Naive thymus-derived CD4-positive, alpha-beta T cell (primary cell): ENCODE data around the gene ENTR1. TPM values are rescaled to one million over a fixed set of nuclear protein-coding genes. Genes with fewer than 3 reads are reported as not detected.
A peak's percentile ranks its signal among the peaks of the same experiment; 100 is the strongest.

Experiments
- ATAC-seq: fragments of 150-1000 bp; cut with Tn5 transposase; 2 replicates; pipeline ENCODE4 v1.10.0; 2021; ENCODE audit warnings: mild to moderate bottlenecking, moderate library complexity
- CTCF ChIA-PET: fragments of 350-600 bp; sonication (Branson Sonifier 250); formaldehyde crosslinking; loops from one replicate; lab custom pipeline; 2021; ENCODE audit warnings: antibody characterized with exemption; lab: Charles Lee
- POLR2A ChIA-PET: fragments of 350-600 bp; sonication (Branson Sonifier 250); formaldehyde crosslinking; loops from one replicate; lab custom pipeline; 2021; ENCODE audit warnings: antibody characterized with exemption, inconsistent platforms; lab: Charles Lee
- DNase-seq, 9 donors: peaks; one replicate each; pipeline versions ENCODE4 v3.0.0 to v3.0.0-alpha.2; 2020 to 2022; ENCODE audit warnings: mixed read lengths in 1 of 9
- H3K27ac ChIP-seq: one replicate; pipeline ENCODE4 v1.7.0; 2013; ENCODE audit warnings: mild to moderate bottlenecking, low read depth, low read length, moderate library complexity
- H3K27me3 ChIP-seq, 2 donors: one replicate each; pipeline ENCODE4 v1.7.0; 2013; ENCODE audit warnings: low read length in 2 of 2, mild to moderate bottlenecking in 2 of 2, moderate library complexity in 2 of 2; ENCODE audit not compliant: control insufficient read depth in 2 of 2, insufficient read depth in 2 of 2
- H3K36me3 ChIP-seq, 3 experiments: 1 replicate in 2 of 3; 2 replicates in 1 of 3; pipeline ENCODE4 v1.7.0; 2013; ENCODE audit warnings: low read length in 3 of 3, mild to moderate bottlenecking in 3 of 3, moderate library complexity in 1 of 3; ENCODE audit not compliant: insufficient read depth in 3 of 3, control insufficient read depth in 2 of 3
- H3K4me1 ChIP-seq, 2 donors: one replicate each; pipeline ENCODE4 v1.7.0; 2013; ENCODE audit warnings: low read length in 2 of 2, mild to moderate bottlenecking in 2 of 2, moderate library complexity in 1 of 2; ENCODE audit not compliant: control insufficient read depth in 2 of 2, insufficient read depth in 2 of 2
- H3K4me3 ChIP-seq: 2 replicates; pipeline ENCODE4 v1.7.0; 2013; ENCODE audit warnings: mild to moderate bottlenecking, low read length
- H3K9me3 ChIP-seq, 3 experiments: 1 replicate in 2 of 3; 2 replicates in 1 of 3; pipeline ENCODE4 v1.7.0; 2013; ENCODE audit warnings: low read length in 3 of 3; ENCODE audit not compliant: control insufficient read depth in 2 of 3
- H3K27ac Mint-ChIP-seq, 9 donors: one replicate each; pipeline ENCODE4 v1.8.0; 2020 to 2022; ENCODE audit warnings: mixed read lengths in 9 of 9, mild to moderate bottlenecking in 8 of 9, moderate library complexity in 5 of 9, inconsistent platforms in 2 of 9
- H3K27me3 Mint-ChIP-seq, 5 donors: one replicate each; pipeline ENCODE4 v1.8.0; 2021 to 2022; ENCODE audit warnings: mixed read lengths in 5 of 5, mild to moderate bottlenecking in 1 of 5
- H3K36me3 Mint-ChIP-seq, 5 donors: one replicate each; pipeline ENCODE4 v1.8.0; 2020 to 2022; ENCODE audit warnings: mixed read lengths in 5 of 5, mild to moderate bottlenecking in 3 of 5, inconsistent platforms in 1 of 5
- H3K4me1 Mint-ChIP-seq, 7 donors: one replicate each; pipeline ENCODE4 v1.8.0; 2020 to 2022; ENCODE audit warnings: mixed read lengths in 7 of 7, mild to moderate bottlenecking in 3 of 7, inconsistent platforms in 1 of 7
- H3K4me3 Mint-ChIP-seq, 10 donors: one replicate each; pipeline ENCODE4 v1.8.0; 2020 to 2022; ENCODE audit warnings: mild to moderate bottlenecking in 10 of 10, mixed read lengths in 10 of 10, moderate library complexity in 6 of 10, inconsistent platforms in 2 of 10
- H3K9me3 Mint-ChIP-seq, 11 donors: one replicate each; pipeline ENCODE4 v1.8.0; 2020 to 2022; ENCODE audit warnings: mixed read lengths in 11 of 11, mild to moderate bottlenecking in 4 of 11, inconsistent platforms in 1 of 11, moderate library complexity in 1 of 11
- intact Hi-C, 2 donors: fragments of 100-400 bp; cut with micrococcal nuclease; formaldehyde crosslinking; loops; one replicate each; pipeline ENCODE4 v1.15.1; 2023
- polyA plus RNA-seq, 2 donors: library from polyadenylated mRNA; unstranded; fragments of 300-500 nt; fragmentation: Illumina TruSeq; gene quantifications; one replicate each; pipeline ENCODE4 v1.2.3, GENCODE V29; 2021
- total RNA-seq, 6 experiments: library from RNA in 5 of 6; stranded (reverse) in 5 of 6; gene quantifications; 1 replicate in 5 of 6; 2 replicates in 1 of 6; pipeline ENCODE4 v1.2.3 and lab custom pipeline; 2021 to 2026

Gene ENTR1
- total and polyA plus RNA-seq, 7 experiments from 2014 or later = 9.2 to 89.0 (median 65.9) TPM

DNA sequence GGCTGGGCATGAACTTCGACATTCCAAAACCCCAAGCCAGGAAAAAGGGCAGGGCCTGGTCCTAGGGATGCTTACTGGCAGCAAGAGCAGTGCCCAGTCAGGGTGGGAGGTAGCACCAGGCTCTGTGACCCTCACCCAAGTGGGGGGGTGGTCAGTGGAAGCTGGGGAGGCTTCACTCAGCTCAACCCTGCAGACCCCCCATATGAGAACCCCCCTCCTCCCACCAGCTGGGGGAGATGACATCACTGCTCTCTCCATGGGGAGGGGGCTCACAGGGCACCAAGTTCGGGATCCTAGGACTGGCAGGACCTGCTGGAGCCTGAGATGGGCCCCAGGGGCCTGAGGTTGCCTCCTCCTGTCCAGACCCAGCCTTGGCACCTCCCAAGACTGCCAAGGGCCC lies 51.5 kb downstream of the ENTR1 start:
- no peak overlapping the region for H3K4me3 Mint-ChIP-seq
- Histone ChIP-seq H3K27ac (no peak overlapping the region), H3K4me3 (no peak overlapping the region), H3K4me1 (peaks cover 0 to 2% of the 10 kb centered on the region in 2 donors), H3K9me3 (no peaks in the 10 kb centered on the region), H3K36me3 (peaks cover 0 to 29% (median 0%) of the 10 kb centered on the region in 3 experiments), H3K27me3 (no peaks in the 10 kb centered on the region)
- ATAC-seq (no peak), DNase-seq (no peak)
- ChIA-PET POLR2A (no interaction called here), CTCF (no interaction called here)
- H3K4me1 Mint-ChIP-seq = peaks cover 0 to 6% (median 0%) of the 10 kb centered on the region in 7 donors
- H3K36me3 Mint-ChIP-seq = no peaks in the 10 kb centered on the region
- H3K27me3 Mint-ChIP-seq = no peaks in the 10 kb centered on the region
- intact Hi-C loops = no loop called here
- H3K9me3 Mint-ChIP-seq = no peaks in the 10 kb centered on the region
- H3K27ac Mint-ChIP-seq = no peak overlapping the region

DNA sequence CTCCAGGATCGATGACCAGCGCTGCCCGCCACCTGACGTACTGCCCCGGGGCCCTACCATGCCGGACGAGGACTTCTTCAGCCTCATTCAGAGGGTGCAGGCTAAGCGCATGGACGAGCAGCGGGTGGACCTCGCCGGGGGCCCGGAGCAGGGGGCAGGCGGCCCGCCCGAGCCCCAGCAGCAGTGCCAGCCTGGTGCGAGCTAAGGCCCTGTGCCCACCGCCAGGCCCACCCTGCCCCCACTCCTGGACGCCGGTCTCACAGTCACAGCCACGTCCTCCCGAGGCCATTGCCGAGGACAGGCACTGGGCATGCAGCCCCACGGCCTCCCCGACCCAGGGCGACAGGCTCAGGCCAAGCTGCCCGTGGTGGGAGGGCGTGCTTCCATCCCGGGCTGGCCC lies 52.4 kb downstream of the ENTR1 start:
- H3K36me3 Mint-ChIP-seq = no peaks in the 10 kb centered on the region
- CTCF ChIA-PET = no interaction called here

DNA sequence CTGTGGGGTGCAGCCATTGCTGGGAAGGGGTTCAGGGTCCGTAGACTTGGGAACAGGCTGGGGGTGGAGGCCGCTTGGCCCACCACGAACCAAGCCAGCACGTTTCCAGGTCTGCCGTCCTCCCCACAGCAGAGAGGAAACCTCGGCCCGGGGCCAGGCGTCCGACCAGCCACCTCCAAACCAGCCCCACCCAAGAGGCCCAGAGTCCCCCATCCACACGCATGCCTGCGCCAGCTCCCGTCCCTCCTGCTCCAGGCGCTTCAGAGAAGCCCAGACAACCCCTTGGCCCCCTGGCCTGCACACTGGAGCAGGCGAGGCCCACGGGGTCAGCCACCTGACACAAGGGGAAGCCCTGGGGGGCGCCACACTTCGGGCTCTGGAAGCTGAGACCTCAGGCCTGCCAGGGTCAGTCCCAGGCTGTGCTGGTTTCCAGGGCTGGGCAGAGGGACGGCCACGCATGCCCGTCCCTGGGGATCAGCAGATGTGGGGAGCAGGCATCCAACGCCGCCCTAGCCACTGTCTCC lies 53.1 kb downstream of the ENTR1 start:
- DNase-seq = no peak
- Mint-ChIP-seq H3K4me1 (peaks cover 0 to 2% (median 0%) of the 10 kb centered on the region in 7 donors), H3K4me3 (no peak overlapping the region), H3K27me3 (no peaks in the 10 kb centered on the region), H3K36me3 (no peaks in the 10 kb centered on the region), H3K27ac (no peak overlapping the region), H3K9me3 (no peaks in the 10 kb centered on the region)
- Histone ChIP-seq H3K9me3 (no peaks in the 10 kb centered on the region), H3K36me3 (peaks cover 0 to 29% (median 0%) of the 10 kb centered on the region in 3 experiments), H3K27me3 (no peaks in the 10 kb centered on the region), H3K27ac (no peak overlapping the region), H3K4me1 (no peaks in the 10 kb centered on the region), H3K4me3 (no peak overlapping the region)
- ATAC-seq = no peak
- POLR2A ChIA-PET = no interaction called here
- CTCF ChIA-PET = no interaction called here
- intact Hi-C loops = no loop called here

More for the DNA sequence above, 52.4 kb downstream of the ENTR1 start:
- peaks cover 0 to 29% (median 0%) of the 10 kb centered on the region in 3 experiments for H3K36me3 ChIP-seq
- H3K4me3 ChIP-seq = no peak overlapping the region
- DNase-seq (no peak), ATAC-seq (no peak)
- H3K27me3 ChIP-seq = no peaks in the 10 kb centered on the region
- Mint-ChIP-seq H3K27me3 (no peaks in the 10 kb centered on the region), H3K27ac (no peak overlapping the region), H3K4me1 (peaks cover 0 to 6% (median 0%) of the 10 kb centered on the region in 7 donors), H3K9me3 (no peaks in the 10 kb centered on the region), H3K4me3 (no peak overlapping the region)
- no peaks in the 10 kb centered on the region for H3K4me1 ChIP-seq
- POLR2A ChIA-PET = no interaction called here
- intact Hi-C loops = no loop called here
- H3K9me3 ChIP-seq = no peaks in the 10 kb centered on the region
- no peak overlapping the region for H3K27ac ChIP-seq

DNA sequence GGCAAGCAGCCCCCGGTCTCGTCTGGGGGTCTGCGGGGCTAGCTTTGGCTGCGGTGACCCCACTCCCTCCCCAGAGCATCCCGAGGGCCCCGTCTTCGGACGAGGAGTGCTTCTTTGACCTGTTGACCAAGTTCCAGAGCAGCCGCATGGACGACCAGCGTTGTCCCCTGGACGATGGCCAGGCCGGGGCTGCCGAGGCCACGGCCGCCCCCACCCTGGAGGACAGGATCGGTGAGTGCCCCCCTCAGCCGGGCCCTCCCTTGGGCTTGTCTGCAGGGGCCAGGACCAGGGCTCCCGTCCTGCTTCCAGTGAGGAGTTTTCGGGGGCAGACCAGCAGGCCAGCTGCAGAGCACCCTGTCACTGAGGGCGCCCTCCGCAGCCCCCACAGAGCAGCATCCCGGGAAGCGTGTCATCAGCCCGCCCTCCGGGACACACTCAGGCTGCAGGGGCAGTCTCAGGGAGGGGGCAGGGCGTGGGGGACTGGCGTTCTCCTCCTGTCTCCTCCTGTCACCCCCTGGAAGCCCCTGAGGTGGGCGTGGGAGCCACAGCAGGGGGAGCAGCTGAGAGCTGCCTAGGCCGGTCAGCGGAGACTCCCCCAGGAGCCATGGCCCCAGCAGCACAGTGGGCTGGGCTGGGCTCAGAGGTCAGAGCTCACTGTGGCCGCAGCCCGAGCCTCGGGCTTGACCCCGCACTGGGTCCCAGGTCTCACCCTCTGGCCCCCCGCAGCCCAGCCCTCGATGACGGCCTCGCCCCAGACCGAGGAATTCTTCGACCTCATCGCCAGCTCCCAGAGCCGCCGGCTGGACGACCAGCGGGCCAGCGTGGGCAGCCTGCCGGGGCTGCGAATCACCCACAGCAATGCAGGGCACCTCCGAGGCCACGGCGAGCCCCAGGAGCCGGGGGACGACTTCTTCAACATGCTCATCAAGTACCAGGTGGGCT lies 54.5 kb downstream of the ENTR1 start:
- CTCF ChIA-PET = no interaction called here

DNA sequence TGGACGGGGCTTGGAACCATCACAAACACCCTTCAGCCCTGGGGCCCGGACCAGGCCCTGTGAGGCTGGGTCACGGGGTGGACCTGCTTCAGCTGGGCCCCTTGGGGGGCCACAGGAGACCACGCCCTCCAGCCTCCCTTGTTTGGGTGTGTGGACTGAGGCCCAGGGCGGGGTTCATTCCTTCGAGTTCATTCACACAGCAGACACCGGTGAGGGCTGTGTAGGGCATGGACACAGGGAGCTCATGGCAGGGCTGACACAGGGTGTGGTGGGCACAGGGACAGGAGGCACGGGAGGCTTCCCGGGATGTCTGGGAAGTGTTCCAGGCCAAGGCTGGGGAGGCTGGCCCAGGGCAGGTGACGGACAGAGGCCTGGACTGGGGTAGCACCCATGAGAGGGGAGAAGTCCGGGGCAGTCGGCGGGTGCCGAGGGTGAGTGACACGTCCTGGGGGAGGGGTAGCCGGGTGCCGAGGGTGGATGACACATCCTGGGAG lies 55.8 kb downstream of the ENTR1 start:
- ChIA-PET CTCF (no interaction called here), POLR2A (no interaction called here)
- peaks cover 0 to 11% (median 0%) of the 10 kb centered on the region in 3 experiments for H3K36me3 ChIP-seq
- no peaks in the 10 kb centered on the region for H3K4me1 ChIP-seq
- no peak overlapping the region for H3K27ac ChIP-seq
- Mint-ChIP-seq H3K27ac (peak overlapping the region in 1 of 9 donors; percentile 55), H3K4me3 (no peak overlapping the region), H3K36me3 (no peaks in the 10 kb centered on the region), H3K4me1 (peaks cover 0 to 2% (median 0%) of the 10 kb centered on the region in 7 donors), H3K27me3 (no peaks in the 10 kb centered on the region), H3K9me3 (no peaks in the 10 kb centered on the region)
- ATAC-seq (no peak), DNase-seq (no peak)
- H3K4me3 ChIP-seq = no peak overlapping the region
- intact Hi-C loops = no loop called here
- no peaks in the 10 kb centered on the region for H3K9me3 ChIP-seq
- no peaks in the 10 kb centered on the region for H3K27me3 ChIP-seq

More for the DNA sequence above, 54.5 kb downstream of the ENTR1 start:
- Mint-ChIP-seq H3K4me1 (peaks cover 0 to 2% (median 0%) of the 10 kb centered on the region in 7 donors), H3K27me3 (no peaks in the 10 kb centered on the region), H3K4me3 (no peak overlapping the region), H3K36me3 (no peaks in the 10 kb centered on the region), H3K27ac (no peak overlapping the region), H3K9me3 (no peaks in the 10 kb centered on the region)
- peaks cover 0 to 23% (median 0%) of the 10 kb centered on the region in 3 experiments for H3K36me3 ChIP-seq
- no peaks in the 10 kb centered on the region for H3K27me3 ChIP-seq
- ATAC-seq (no peak), DNase-seq (no peak)
- H3K4me3 ChIP-seq = no peak overlapping the region
- intact Hi-C loops = no loop called here
- no peaks in the 10 kb centered on the region for H3K4me1 ChIP-seq
- no peak overlapping the region for H3K27ac ChIP-seq
- POLR2A ChIA-PET = no interaction called here
- no peaks in the 10 kb centered on the region for H3K9me3 ChIP-seq

DNA sequence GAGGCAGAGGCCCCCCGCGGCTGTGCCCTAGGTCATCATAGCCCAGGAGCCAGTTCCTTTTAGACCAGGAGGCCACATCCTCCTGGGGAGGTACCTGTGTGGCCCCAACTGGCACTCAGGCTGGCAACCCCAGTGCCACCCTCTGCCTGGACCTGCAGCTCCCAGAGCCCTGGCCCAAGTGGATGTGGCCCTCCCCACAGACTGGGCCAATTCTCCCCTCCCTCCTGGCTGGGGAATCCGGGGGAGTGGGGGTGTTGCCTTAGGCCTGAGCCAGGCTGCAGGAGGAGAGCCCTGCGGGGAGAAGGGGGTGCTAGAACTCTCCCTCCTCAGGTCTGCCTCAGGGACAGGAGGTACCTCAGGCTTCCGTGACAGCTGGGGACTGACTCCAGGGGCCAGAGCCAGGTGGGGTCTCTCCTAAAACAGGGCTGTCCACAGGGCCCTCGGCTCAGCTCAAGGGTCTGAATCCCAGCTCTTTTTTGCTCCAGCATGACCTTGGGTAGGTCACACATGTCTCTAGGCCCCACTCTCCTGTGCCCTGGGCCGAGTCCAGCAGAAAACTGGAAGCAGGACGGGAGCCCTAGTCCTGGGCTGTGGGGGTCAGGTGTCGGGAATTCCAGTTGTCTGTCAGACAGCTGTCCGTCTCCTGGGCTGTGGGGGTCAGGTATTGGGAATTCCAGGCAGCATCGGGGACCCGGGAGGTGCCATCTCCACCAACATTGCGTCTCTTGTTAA lies 56.5 kb downstream of the ENTR1 start:
- Mint-ChIP-seq H3K36me3 (no peaks in the 10 kb centered on the region), H3K27me3 (no peaks in the 10 kb centered on the region), H3K4me1 (peaks cover 0 to 2% (median 0%) of the 10 kb centered on the region in 7 donors), H3K4me3 (no peak overlapping the region), H3K9me3 (no peaks in the 10 kb centered on the region), H3K27ac (no peak overlapping the region)
- ChIA-PET CTCF (no interaction called here), POLR2A (no interaction called here)
- Histone ChIP-seq H3K4me1 (no peaks in the 10 kb centered on the region), H3K9me3 (no peaks in the 10 kb centered on the region), H3K36me3 (peaks cover 0 to 4% (median 0%) of the 10 kb centered on the region in 3 experiments), H3K27me3 (no peaks in the 10 kb centered on the region), H3K4me3 (no peak overlapping the region), H3K27ac (no peak overlapping the region)
- no peak for DNase-seq
- ATAC-seq = no peak
- intact Hi-C loops = no loop called here
